Spleen (tissue), 7 donors: ENCODE results near the gene ATG5.

Source experiments
- CTCF ChIP-seq, 11 experiments: fragments of 200-600 bp in 7 of 11; fragments of 450-650 bp in 4 of 11; sonication (generic) in 4 of 11; IDR thresholded peaks in 8 of 11; conservative IDR thresholded peaks in 3 of 11; 1 replicate in 7 of 11; 2 replicates in 4 of 11; pipeline versions ENCODE4 v1.4.0 to v1.8.0; 2016 to 2021; ENCODE audit warnings: antibody characterized with exemption in 11 of 11, inconsistent platforms in 4 of 11, mild to moderate bottlenecking in 1 of 11
- POLR2AphosphoS5 ChIP-seq, 3 donors: sonication (generic); formaldehyde crosslinking; IDR thresholded peaks; one replicate each; pipeline ENCODE4 v1.5.1; 2017; ENCODE audit warnings: antibody characterized with exemption in 3 of 3
- donor health status: DM: no; HTN: no; CAD: no; lungs with moderate emphysema.
- donor health status: DM: no; HTN: no; CAD: no.
- donor health status: DM: no; HTN: no; CAD: no.

GRCh38 chr6:106145144-106145543 lies 180.4 kb downstream of the ATG5 start:
- no peak for TF ChIP-seq POLR2AphosphoS5 (IDR thresholded peaks at IDR 0.05)
- no peak for TF ChIP-seq CTCF (IDR thresholded peaks at IDR 0.05 in 8 of 11, conservative IDR thresholded peaks at IDR 0.05 in 3 of 11)
